GM21529 (cell line): Measurements from ENCODE around the gene PPIL4.
"Not testable (repeated sequence)": the region's sequence is repeated elsewhere in the genome, so short reads cannot be mapped to it uniquely, and the experiment has no call there.

Experiments
- ATAC-seq: cut with Tn5 transposase; IDR thresholded peaks from one replicate; pipeline ENCODE4 v1.9.1; 2021; ENCODE audit not compliant: unreplicated experiment

The PPIL4 gene

GRCh38 chr6:149460249-149460648 lies 85.6 kb downstream of the PPIL4 start:
- not testable (repeated sequence) for ATAC-seq

GRCh38 chr6:149459761-149460160 lies 86.1 kb downstream of the PPIL4 start:
- no peak for ATAC-seq

GRCh38 chr6:149458806-149459205 lies 87.0 kb downstream of the PPIL4 start:
- ATAC-seq, result no peak

GRCh38 chr6:149458196-149458595 lies 87.6 kb downstream of the PPIL4 start:
- ATAC-seq, result no peak

- ATAC-seq, result no peak
Observed at GRCh38 chr6:149457316-149457884, 88.4 kb downstream of the PPIL4 start.

GRCh38 chr6:149456311-149457021 lies 89.4 kb downstream of the PPIL4 start:
- no peak for ATAC-seq

GRCh38 chr6:149455031-149455732 lies 90.7 kb downstream of the PPIL4 start:
- no peak for ATAC-seq
